Measurements from ENCODE around the gene UGT2B28. TPM values are rescaled to one million over a fixed set of nuclear protein-coding genes. Genes with fewer than 3 reads are reported as not detected.

Gene UGT2B28
- total RNA-seq, 1 experiment from 2014 or later: not detected

GRCh38 chr4:69322055-69322454 is 41.8 kb downstream of the UGT2B28 start:
- no peaks in the 10 kb centered on the region for H4K20me1 ChIP-seq (ENCODE audit: insufficient read depth)
- TF ChIP-seq EZH2phosphoT487 (IDR thresholded peaks at IDR 0.05; ENCODE audit: borderline replicate concordance): no peak
- TF ChIP-seq RAD21 (IDR thresholded peaks at IDR 0.05; ENCODE audit: low read depth): no peak
- TF ChIP-seq, protein P1, sequence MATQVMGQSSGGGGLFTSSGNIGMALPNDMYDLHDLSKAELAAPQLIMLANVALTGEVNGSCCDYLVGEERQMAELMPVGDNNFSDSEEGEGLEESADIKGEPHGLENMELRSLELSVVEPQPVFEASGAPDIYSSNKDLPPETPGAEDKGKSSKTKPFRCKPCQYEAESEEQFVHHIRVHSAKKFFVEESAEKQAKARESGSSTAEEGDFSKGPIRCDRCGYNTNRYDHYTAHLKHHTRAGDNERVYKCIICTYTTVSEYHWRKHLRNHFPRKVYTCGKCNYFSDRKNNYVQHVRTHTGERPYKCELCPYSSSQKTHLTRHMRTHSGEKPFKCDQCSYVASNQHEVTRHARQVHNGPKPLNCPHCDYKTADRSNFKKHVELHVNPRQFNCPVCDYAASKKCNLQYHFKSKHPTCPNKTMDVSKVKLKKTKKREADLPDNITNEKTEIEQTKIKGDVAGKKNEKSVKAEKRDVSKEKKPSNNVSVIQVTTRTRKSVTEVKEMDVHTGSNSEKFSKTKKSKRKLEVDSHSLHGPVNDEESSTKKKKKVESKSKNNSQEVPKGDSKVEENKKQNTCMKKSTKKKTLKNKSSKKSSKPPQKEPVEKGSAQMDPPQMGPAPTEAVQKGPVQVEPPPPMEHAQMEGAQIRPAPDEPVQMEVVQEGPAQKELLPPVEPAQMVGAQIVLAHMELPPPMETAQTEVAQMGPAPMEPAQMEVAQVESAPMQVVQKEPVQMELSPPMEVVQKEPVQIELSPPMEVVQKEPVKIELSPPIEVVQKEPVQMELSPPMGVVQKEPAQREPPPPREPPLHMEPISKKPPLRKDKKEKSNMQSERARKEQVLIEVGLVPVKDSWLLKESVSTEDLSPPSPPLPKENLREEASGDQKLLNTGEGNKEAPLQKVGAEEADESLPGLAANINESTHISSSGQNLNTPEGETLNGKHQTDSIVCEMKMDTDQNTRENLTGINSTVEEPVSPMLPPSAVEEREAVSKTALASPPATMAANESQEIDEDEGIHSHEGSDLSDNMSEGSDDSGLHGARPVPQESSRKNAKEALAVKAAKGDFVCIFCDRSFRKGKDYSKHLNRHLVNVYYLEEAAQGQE (IDR thresholded peaks at IDR 0.05; ENCODE audit: low read depth): no peak
- TF ChIP-seq, protein P2, sequence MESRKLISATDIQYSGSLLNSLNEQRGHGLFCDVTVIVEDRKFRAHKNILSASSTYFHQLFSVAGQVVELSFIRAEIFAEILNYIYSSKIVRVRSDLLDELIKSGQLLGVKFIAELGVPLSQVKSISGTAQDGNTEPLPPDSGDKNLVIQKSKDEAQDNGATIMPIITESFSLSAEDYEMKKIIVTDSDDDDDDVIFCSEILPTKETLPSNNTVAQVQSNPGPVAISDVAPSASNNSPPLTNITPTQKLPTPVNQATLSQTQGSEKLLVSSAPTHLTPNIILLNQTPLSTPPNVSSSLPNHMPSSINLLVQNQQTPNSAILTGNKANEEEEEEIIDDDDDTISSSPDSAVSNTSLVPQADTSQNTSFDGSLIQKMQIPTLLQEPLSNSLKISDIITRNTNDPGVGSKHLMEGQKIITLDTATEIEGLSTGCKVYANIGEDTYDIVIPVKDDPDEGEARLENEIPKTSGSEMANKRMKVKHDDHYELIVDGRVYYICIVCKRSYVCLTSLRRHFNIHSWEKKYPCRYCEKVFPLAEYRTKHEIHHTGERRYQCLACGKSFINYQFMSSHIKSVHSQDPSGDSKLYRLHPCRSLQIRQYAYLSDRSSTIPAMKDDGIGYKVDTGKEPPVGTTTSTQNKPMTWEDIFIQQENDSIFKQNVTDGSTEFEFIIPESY (IDR thresholded peaks at IDR 0.05; ENCODE audit: extremely low read depth, insufficient replicate concordance, low read length): no peak
- no peak overlapping the region for H3K4me3 ChIP-seq (replicated peaks in 1 of 2; ENCODE audit: low read depth in 1 of 2, low read length in 2 of 2)
- no peak for ATAC-seq
- H3K4me2 ChIP-seq (ENCODE audit: low read length): no peak overlapping the region
- no peaks in the 10 kb centered on the region for H3K9me3 ChIP-seq (ENCODE audit: control insufficient read depth in 1 of 2, insufficient read depth in 1 of 2, low read depth in 1 of 2, low read length in 2 of 2)
- ChIA-PET CTCF (no interaction called here), POLR2A (no interaction called here), RAD21 (ENCODE audit: low non-redundant PET in 1 of 2, low total read pairs in 2 of 2, uncharacterized antibody in 2 of 2, unreplicated experiment in 2 of 2) (no interaction called here)
- H3K9ac ChIP-seq (ENCODE audit: low read length): no peak overlapping the region
- no peak for DNase-seq (ENCODE audit: low read depth, low spot score)
- no peak overlapping the region for H2AFZ ChIP-seq (ENCODE audit: low read depth, low read length, poor library complexity, severe bottlenecking)
- H3K79me2 ChIP-seq (ENCODE audit: insufficient read depth, low read length): no peaks in the 10 kb centered on the region
- no peaks in the 10 kb centered on the region for H3K4me1 ChIP-seq (ENCODE audit: control insufficient read depth in 1 of 2, insufficient read depth in 2 of 2, low read length in 2 of 2)
- no peak overlapping the region for H3K27ac ChIP-seq (ENCODE audit: low read depth, low read length)
- no peaks in the 10 kb centered on the region for H3K9me2 ChIP-seq (ENCODE audit: insufficient read depth)
- intact Hi-C loops (cut with micrococcal nuclease): no loop called here
- H3K27me3 ChIP-seq (ENCODE audit: insufficient read depth, low read length): no peaks in the 10 kb centered on the region
- H3K36me3 ChIP-seq (ENCODE audit: control insufficient read depth in 1 of 2, insufficient read depth in 2 of 2, low read length in 2 of 2): no peaks in the 10 kb centered on the region
- no TSS peak for BruUV-seq (replicated peaks)
